Immature natural killer cell (primary cell): ENCODE data around the gene EXOSC2. TPM values are rescaled to one million over a fixed set of nuclear protein-coding genes. Genes with fewer than 3 reads are reported as not detected.

Experiments used
- DNase-seq, 3 donors: peaks; one replicate each; pipeline ENCODE4 v3.0.0; 2022; ENCODE audit warnings: mixed read lengths in 1 of 3
- H3K27ac Mint-ChIP-seq, 6 donors: one replicate each; pipeline ENCODE4 v1.8.0; 2020; ENCODE audit warnings: mixed read lengths in 6 of 6, mild to moderate bottlenecking in 5 of 6, inconsistent platforms in 4 of 6, moderate library complexity in 3 of 6
- H3K27me3 Mint-ChIP-seq, 3 donors: one replicate each; pipeline ENCODE4 v1.8.0; 2020 to 2021; ENCODE audit warnings: low read depth in 3 of 3, mild to moderate bottlenecking in 3 of 3, mixed read lengths in 3 of 3, moderate library complexity in 3 of 3, inconsistent platforms in 1 of 3
- H3K36me3 Mint-ChIP-seq, 3 donors: one replicate each; pipeline ENCODE4 v1.8.0; 2020; ENCODE audit warnings: mixed read lengths in 3 of 3, inconsistent platforms in 2 of 3, mild to moderate bottlenecking in 2 of 3
- H3K4me1 Mint-ChIP-seq, 2 donors: one replicate each; pipeline ENCODE4 v1.8.0; 2020; ENCODE audit warnings: inconsistent platforms in 2 of 2, mild to moderate bottlenecking in 2 of 2, mixed read lengths in 2 of 2, moderate library complexity in 1 of 2
- H3K4me3 Mint-ChIP-seq, 5 donors: one replicate each; pipeline ENCODE4 v1.8.0; 2020; ENCODE audit warnings: mild to moderate bottlenecking in 5 of 5, mixed read lengths in 5 of 5, inconsistent platforms in 3 of 5, moderate library complexity in 3 of 5
- H3K9me3 Mint-ChIP-seq, 6 donors: one replicate each; pipeline ENCODE4 v1.8.0; 2020; ENCODE audit warnings: mild to moderate bottlenecking in 6 of 6, mixed read lengths in 6 of 6, inconsistent platforms in 4 of 6, moderate library complexity in 3 of 6
- polyA plus RNA-seq, 3 donors: library from polyadenylated mRNA; unstranded; fragments of 300-500 nt; fragmentation: Illumina TruSeq; gene quantifications; one replicate each; pipeline ENCODE4 v1.2.3, GENCODE V29; 2021

The EXOSC2 gene
- polyA plus RNA-seq: 10 to 100 TPM; 12.9 to 27.4 (median 20.0) TPM

- Mint-ChIP-seq H3K9me3 (no peaks in the 10 kb centered on the region), H3K27me3 (peaks cover 0 to 8% (median 6%) of the 10 kb centered on the region in 3 donors), H3K4me3 (peak within 1 kb of the TSS; percentile 89 to 99 (median 97)), H3K36me3 (peaks cover 11 to 19% (median 16%) of the 10 kb centered on the region in 3 donors), H3K27ac (peak within 1 kb of the TSS; percentile 80 to 94 (median 92)), H3K4me1 (peaks cover 30 to 32% of the 10 kb centered on the region in 2 donors)
- peak; percentile 85 to 92 (median 89) for DNase-seq
Observed at GRCh38 chr9:130693426-130694191, at the start of gene EXOSC2. Gene EXOSC2, plus strand, starts transcription at chr9:130693780. Its CDS starts 12 bp downstream, at chr9:130693792.

GRCh38 chr9:130651221-130651620, 42.4 kb upstream of the EXOSC2 start:
- Mint-ChIP-seq H3K4me1 (no peaks in the 10 kb centered on the region), H3K4me3 (no peak overlapping the region), H3K27ac (no peak overlapping the region), H3K36me3 (no peaks in the 10 kb centered on the region), H3K27me3 (peaks cover 3 to 8% (median 4%) of the 10 kb centered on the region in 3 donors), H3K9me3 (no peaks in the 10 kb centered on the region)
- DNase-seq: no peak

GRCh38 chr9:130651752-130652151, 41.8 kb upstream of the EXOSC2 start:
- Mint-ChIP-seq H3K27me3 (peaks cover under 1 to 10% (median 4%) of the 10 kb centered on the region in 3 donors), H3K36me3 (no peaks in the 10 kb centered on the region), H3K9me3 (no peaks in the 10 kb centered on the region), H3K4me3 (no peak overlapping the region), H3K27ac (peak overlapping the region in 1 of 6 donors; percentile 10), H3K4me1 (no peaks in the 10 kb centered on the region)
- DNase-seq: no peak

- DNase-seq: no peak
- Mint-ChIP-seq H3K4me1 (no peaks in the 10 kb centered on the region), H3K27ac (no peak overlapping the region), H3K4me3 (no peak overlapping the region), H3K27me3 (peaks cover 8 to 18% (median 13%) of the 10 kb centered on the region in 3 donors), H3K9me3 (no peaks in the 10 kb centered on the region), H3K36me3 (no peaks in the 10 kb centered on the region)
Observed at GRCh38 chr9:130654879-130655278, 38.7 kb upstream of the EXOSC2 start.

GRCh38 chr9:130658893-130659698, 34.5 kb upstream of the EXOSC2 start:
- Mint-ChIP-seq H3K36me3 (no peaks in the 10 kb centered on the region), H3K4me1 (peaks cover 0 to 5% of the 10 kb centered on the region in 2 donors), H3K9me3 (no peaks in the 10 kb centered on the region), H3K27me3 (peaks cover 17 to 23% (median 21%) of the 10 kb centered on the region in 3 donors), H3K4me3 (peak overlapping the region in 1 of 5 donors; percentile 40), H3K27ac (no peak overlapping the region)
- no peak for DNase-seq

- no peak for DNase-seq
- H3K4me3 Mint-ChIP-seq: no peak overlapping the region
Observed at GRCh38 chr9:130659699-130660248, 33.8 kb upstream of the EXOSC2 start.

GRCh38 chr9:130660326-130660682, 33.3 kb upstream of the EXOSC2 start:
- no peak overlapping the region for H3K27ac Mint-ChIP-seq
- no peaks in the 10 kb centered on the region for H3K36me3 Mint-ChIP-seq
- H3K27me3 Mint-ChIP-seq: peaks cover 18 to 25% (median 22%) of the 10 kb centered on the region in 3 donors
- no peak overlapping the region for H3K4me3 Mint-ChIP-seq
- DNase-seq: no peak
- peaks cover 2 to 5% of the 10 kb centered on the region in 2 donors for H3K4me1 Mint-ChIP-seq
- H3K9me3 Mint-ChIP-seq: no peaks in the 10 kb centered on the region

More at GRCh38 chr9:130659699-130660248, 33.8 kb upstream of the EXOSC2 start:
- Mint-ChIP-seq H3K27me3 (peaks cover 17 to 22% (median 21%) of the 10 kb centered on the region in 3 donors), H3K36me3 (no peaks in the 10 kb centered on the region), H3K4me1 (peaks cover 0 to 5% of the 10 kb centered on the region in 2 donors), H3K27ac (no peak overlapping the region), H3K9me3 (no peaks in the 10 kb centered on the region)

- Mint-ChIP-seq H3K27ac (no peak overlapping the region), H3K4me1 (peaks cover 5% of the 10 kb centered on the region in 2 donors), H3K36me3 (no peaks in the 10 kb centered on the region), H3K4me3 (no peak overlapping the region), H3K9me3 (no peaks in the 10 kb centered on the region), H3K27me3 (peaks cover 20 to 24% (median 23%) of the 10 kb centered on the region in 3 donors)
- no peak for DNase-seq
Observed at GRCh38 chr9:130660683-130661450, 32.7 kb upstream of the EXOSC2 start.

- Mint-ChIP-seq H3K27me3 (peaks cover 21 to 27% (median 21%) of the 10 kb centered on the region in 3 donors), H3K4me1 (peaks cover 5% of the 10 kb centered on the region in 2 donors), H3K27ac (no peak overlapping the region), H3K36me3 (no peaks in the 10 kb centered on the region), H3K4me3 (peak overlapping the region in 1 of 5 donors; percentile 38), H3K9me3 (no peaks in the 10 kb centered on the region)
- DNase-seq: no peak
Observed at GRCh38 chr9:130661451-130662098, 32.0 kb upstream of the EXOSC2 start.

GRCh38 chr9:130662099-130662969, 31.2 kb upstream of the EXOSC2 start:
- peaks cover 5% of the 10 kb centered on the region in 2 donors for H3K4me1 Mint-ChIP-seq
- H3K27me3 Mint-ChIP-seq: peaks cover 20 to 27% (median 22%) of the 10 kb centered on the region in 3 donors
- no peak for DNase-seq
- H3K4me3 Mint-ChIP-seq: peak overlapping the region in 2 of 5 donors; percentile 38 to 39
- H3K27ac Mint-ChIP-seq: peak overlapping the region in 1 of 6 donors; percentile 51
- no peaks in the 10 kb centered on the region for H3K9me3 Mint-ChIP-seq
- no peaks in the 10 kb centered on the region for H3K36me3 Mint-ChIP-seq

GRCh38 chr9:130662970-130663257, 30.7 kb upstream of the EXOSC2 start:
- Mint-ChIP-seq H3K27ac (peak overlapping the region in 1 of 6 donors; percentile 51), H3K9me3 (no peaks in the 10 kb centered on the region), H3K27me3 (peaks cover 20 to 27% (median 25%) of the 10 kb centered on the region in 3 donors), H3K36me3 (no peaks in the 10 kb centered on the region), H3K4me1 (peaks cover 5% of the 10 kb centered on the region in 2 donors), H3K4me3 (peak overlapping the region in 2 of 5 donors; percentile 42 to 59)
- no peak for DNase-seq

GRCh38 chr9:130663258-130663976, 30.2 kb upstream of the EXOSC2 start:
- Mint-ChIP-seq H3K27me3 (peaks cover 17 to 26% (median 23%) of the 10 kb centered on the region in 3 donors), H3K4me3 (no peak overlapping the region), H3K27ac (no peak overlapping the region), H3K9me3 (no peaks in the 10 kb centered on the region), H3K4me1 (peaks cover 5% of the 10 kb centered on the region in 2 donors), H3K36me3 (no peaks in the 10 kb centered on the region)
- DNase-seq: no peak
